ENCODE measurements around the gene THADA. TPM values are rescaled to one million over a fixed set of nuclear protein-coding genes. Genes with fewer than 3 reads are reported as not detected.
"Not testable (repeated sequence)": the region's sequence is repeated elsewhere in the genome, so short reads cannot be mapped to it uniquely, and the experiment has no call there.

The THADA gene
- total RNA-seq, 1 donor from 2014 or later: 32.9 TPM

DNA sequence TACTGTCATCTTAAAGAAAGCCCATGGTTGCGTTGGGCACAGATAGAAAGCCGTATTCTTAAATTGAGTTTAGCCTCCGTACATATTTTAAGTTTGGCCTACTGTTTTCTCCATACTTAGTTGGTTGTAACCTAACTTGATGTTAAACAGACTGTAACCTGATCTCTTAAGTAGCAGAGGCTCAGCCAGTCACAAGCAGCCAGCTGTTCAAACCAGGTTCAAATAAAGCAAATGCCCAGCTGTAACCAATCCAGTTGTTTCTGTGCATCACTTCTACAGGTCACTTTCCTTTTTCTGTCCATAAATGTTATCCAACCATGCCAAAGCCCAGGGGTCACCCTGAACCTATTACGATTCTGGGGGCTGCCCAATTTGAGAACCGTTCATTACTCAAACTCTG lies 10.0 kb upstream of the THADA start:
- intact Hi-C loops (cut with DNase I): no loop called here
- no peaks in the 10 kb centered on the region for H3K4me1 ChIP-seq
- no peaks in the 10 kb centered on the region for H3K9me3 ChIP-seq
- no peaks in the 10 kb centered on the region for H3K27me3 ChIP-seq
- TF ChIP-seq, protein P1, sequence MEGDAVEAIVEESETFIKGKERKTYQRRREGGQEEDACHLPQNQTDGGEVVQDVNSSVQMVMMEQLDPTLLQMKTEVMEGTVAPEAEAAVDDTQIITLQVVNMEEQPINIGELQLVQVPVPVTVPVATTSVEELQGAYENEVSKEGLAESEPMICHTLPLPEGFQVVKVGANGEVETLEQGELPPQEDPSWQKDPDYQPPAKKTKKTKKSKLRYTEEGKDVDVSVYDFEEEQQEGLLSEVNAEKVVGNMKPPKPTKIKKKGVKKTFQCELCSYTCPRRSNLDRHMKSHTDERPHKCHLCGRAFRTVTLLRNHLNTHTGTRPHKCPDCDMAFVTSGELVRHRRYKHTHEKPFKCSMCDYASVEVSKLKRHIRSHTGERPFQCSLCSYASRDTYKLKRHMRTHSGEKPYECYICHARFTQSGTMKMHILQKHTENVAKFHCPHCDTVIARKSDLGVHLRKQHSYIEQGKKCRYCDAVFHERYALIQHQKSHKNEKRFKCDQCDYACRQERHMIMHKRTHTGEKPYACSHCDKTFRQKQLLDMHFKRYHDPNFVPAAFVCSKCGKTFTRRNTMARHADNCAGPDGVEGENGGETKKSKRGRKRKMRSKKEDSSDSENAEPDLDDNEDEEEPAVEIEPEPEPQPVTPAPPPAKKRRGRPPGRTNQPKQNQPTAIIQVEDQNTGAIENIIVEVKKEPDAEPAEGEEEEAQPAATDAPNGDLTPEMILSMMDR (IDR thresholded peaks at IDR 0.05): no peak
- ATAC-seq (no peak), DNase-seq (no peak)
- H3K27ac ChIP-seq: no peak overlapping the region
- no peak overlapping the region for H3K4me3 ChIP-seq
- no peaks in the 10 kb centered on the region for H3K36me3 ChIP-seq

DNA sequence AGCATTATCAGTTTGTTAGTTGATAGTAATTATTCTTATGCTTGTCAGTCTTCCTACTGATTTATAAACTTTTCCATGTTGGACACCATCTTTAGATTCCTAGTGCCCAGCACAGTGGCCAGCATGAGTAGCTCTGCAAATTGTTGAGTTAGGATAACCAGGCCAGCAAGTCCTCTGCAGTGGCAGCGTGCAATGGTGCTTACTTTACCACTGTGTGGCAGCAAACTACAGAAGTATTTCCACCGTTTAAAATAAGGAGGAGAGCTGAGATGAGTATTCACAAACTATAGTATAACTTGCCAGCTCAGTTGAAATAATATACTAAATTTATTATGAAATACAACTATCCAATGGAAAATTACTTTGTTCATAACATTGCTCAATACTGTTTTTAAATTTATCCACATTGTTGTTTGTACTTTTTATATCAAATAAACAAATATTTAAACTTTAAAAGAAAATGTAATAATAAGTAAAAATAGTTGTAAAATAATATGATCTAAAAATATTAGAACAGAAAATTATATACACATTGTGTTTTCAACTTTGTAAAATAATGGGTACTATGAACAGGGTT lies 9.3 kb upstream of the THADA start:
- Histone ChIP-seq H3K9me3 (no peaks in the 10 kb centered on the region), H3K27ac (no peak overlapping the region), H3K36me3 (no peaks in the 10 kb centered on the region), H3K4me1 (no peaks in the 10 kb centered on the region), H3K4me3 (no peak overlapping the region), H3K27me3 (no peaks in the 10 kb centered on the region)
- TF ChIP-seq, protein P1 (IDR thresholded peaks at IDR 0.05): peak; percentile 50
- ATAC-seq (peak; percentile 62), DNase-seq (no peak)
- intact Hi-C loops (cut with DNase I): no loop called here

DNA sequence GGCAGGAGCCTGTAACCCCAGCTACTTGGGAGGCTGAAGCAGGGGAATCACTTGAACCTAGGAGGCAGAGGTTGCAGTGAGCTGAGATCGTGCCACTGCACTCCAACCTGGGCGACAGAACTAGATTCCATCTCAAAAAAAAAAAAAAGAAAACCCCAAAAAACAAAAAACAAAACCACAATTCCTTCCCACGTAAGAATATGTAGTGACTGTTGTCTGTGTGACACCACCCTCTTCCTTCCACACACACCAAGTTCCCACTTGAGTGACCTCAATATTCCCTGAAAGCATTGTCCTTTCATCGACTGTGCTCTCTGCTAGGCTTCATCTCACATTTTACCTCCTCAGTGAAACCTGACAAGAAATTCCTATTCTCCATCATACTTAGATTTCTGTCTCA lies 8.8 kb upstream of the THADA start:
- DNase-seq (no peak), ATAC-seq (no peak)
- intact Hi-C loops (cut with DNase I): no loop called here
- no peaks in the 10 kb centered on the region for H3K4me1 ChIP-seq
- no peaks in the 10 kb centered on the region for H3K36me3 ChIP-seq
- no peaks in the 10 kb centered on the region for H3K27me3 ChIP-seq
- no peak overlapping the region for H3K27ac ChIP-seq
- H3K4me3 ChIP-seq: no peak overlapping the region
- no peaks in the 10 kb centered on the region for H3K9me3 ChIP-seq
- TF ChIP-seq, protein P1 (IDR thresholded peaks at IDR 0.05): no peak

DNA sequence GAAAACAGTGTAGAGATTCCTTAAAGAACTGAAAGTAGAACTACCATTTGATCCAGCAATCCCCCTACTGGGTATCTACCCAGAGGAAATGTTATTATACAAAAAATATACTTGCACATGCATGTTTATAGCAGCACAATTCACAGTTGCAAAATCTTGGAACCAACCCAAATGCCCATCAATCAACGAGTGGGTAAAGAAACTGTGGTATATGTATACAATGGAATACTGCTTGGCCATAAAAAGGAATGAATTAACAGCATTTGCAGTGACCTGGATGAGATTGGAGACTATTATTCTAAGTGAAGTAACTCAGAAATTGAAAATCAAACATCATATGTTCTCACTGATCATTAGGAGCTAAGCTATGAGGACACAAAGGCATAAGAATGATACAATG lies 4.8 kb upstream of the THADA start:
- H3K36me3 ChIP-seq; H3K9me3 ChIP-seq; H3K27ac ChIP-seq; ATAC-seq; H3K27me3 ChIP-seq; intact Hi-C loops (cut with DNase I); H3K4me1 ChIP-seq; H3K4me3 ChIP-seq; DNase-seq: not testable (repeated sequence)

DNA sequence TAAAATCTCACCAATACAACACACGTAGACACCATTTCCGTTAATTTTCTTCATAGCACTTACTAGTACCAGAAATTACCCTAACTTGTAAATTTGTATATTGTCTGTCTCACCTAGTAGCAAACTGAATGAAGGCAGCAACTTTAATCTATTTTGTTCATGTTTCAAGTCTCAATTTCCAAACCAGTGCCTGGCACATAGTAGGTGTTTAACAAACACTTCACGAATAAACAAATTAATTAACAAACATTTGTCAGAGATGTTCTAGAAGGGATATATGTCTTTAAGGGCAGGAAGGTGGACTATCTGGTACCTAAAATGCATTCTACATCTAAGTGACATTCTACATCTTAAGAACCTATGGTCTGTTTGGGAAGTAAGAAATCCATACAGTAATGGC lies 963 bp downstream of the THADA start:
- intact Hi-C loops (cut with DNase I): no loop called here
- H3K27ac ChIP-seq: no peak overlapping the region
- TF ChIP-seq, protein P1 (IDR thresholded peaks at IDR 0.05): no peak

DNA sequence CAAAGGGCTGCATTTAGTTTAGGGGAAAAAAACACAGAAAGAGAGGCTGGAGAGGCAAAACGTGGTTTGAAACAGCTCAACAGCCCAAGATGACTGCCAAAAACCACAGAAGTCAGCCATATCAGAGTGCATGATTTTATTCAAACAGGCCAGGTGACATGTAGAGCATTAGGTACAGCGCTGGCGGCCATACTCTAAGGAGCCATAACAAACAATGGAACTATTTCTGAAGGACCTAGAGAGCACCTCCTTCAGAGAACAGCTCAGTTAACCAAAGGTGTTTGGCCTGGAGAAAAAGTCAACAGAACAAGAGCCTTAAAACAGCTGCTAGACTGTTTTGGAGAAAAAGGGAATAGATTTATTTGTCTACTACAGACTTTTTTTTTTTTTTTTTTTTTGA lies 2.6 kb downstream of the THADA start:
- Histone ChIP-seq H3K9me3 (no peaks in the 10 kb centered on the region), H3K4me1 (peaks cover 15% of the 10 kb centered on the region), H3K36me3 (peaks cover 38% of the 10 kb centered on the region), H3K4me3 (no peak overlapping the region), H3K27ac (no peak overlapping the region), H3K27me3 (no peaks in the 10 kb centered on the region)
- intact Hi-C loops (cut with DNase I): no loop called here
- ATAC-seq (peak; percentile 65), DNase-seq (no peak)
- TF ChIP-seq, protein P1 (IDR thresholded peaks at IDR 0.05): no peak

More for the DNA sequence above, 963 bp downstream of the THADA start:
- Histone ChIP-seq H3K27me3 (no peaks in the 10 kb centered on the region), H3K4me1 (peaks cover 15% of the 10 kb centered on the region), H3K4me3 (peak overlapping the region; percentile 91), H3K36me3 (peaks cover 23% of the 10 kb centered on the region), H3K9me3 (no peaks in the 10 kb centered on the region)
- no peak for ATAC-seq
- no peak for DNase-seq
